ENCODE results near the gene RAD23A. TPM values are rescaled to one million over a fixed set of nuclear protein-coding genes. Genes with fewer than 3 reads are reported as not detected.
A peak's percentile ranks its signal among the peaks of the same experiment; 100 is the strongest.

RAD23A gene
- total and polyA plus RNA-seq, 9 of the 15 experiments (the other 6 are each of a cell fraction or from before 2014, with no cell fraction given), result 9.5 to 181 (median 101) TPM

DNA sequence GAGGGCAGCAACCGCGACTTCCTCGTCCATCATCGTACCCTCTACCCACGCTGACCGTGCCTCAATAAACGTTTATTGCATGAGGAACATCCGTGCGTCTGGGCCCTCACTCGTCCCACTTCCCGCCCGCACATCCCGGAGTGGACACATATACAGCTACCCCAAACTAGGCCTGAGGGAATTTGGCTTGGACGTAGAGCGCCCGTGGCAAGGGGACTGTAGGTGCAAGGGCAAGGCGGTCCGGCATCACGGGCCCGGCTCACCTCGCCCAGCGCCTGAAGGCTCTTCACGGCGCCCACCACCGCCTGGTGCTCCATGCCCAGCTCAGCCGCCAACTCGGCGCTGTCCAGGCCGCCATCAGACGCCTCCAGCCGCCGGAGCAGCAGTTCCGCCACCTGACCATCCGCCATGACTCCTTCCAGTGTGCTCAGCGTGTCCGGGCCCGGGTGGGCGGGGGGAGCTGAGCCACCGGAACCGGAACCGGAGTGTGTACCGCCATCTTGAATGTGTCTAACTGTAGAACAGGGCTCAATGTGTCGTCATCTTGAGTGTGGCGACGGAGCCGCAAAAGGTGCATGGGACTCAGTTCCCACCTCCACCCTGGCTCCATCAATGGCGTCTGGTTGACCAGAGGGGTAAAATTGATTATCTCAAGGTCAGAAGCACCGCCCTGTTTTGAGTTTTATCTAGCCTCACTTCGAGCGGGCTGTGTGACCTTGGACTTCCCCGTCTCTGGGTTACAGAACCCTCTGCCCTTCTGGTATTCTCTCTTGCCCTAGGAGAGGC lies 12.2 kb upstream of the RAD23A start, which contains the start of gene FARSA (continued):
- TF ChIP-seq, protein P1, sequence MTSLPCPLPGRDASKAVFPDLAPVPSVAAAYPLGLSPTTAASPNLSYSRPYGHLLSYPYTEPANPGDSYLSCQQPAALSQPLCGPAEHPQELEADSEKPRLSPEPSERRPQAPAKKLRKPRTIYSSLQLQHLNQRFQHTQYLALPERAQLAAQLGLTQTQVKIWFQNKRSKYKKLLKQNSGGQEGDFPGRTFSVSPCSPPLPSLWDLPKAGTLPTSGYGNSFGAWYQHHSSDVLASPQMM (CRISPR knock-in tag; IDR thresholded peaks at IDR 0.05), result no peak
- TF ChIP-seq FUS (optimal IDR thresholded peaks at IDR 0.05; ENCODE audit: low read depth, low read length) (no peak), RB1 (IDR thresholded peaks at IDR 0.05; ENCODE audit: low read depth) (peak; percentile 74; the same call in 1 of the 2 replicates), CBFA2T3 (IDR thresholded peaks at IDR 0.05) (no peak), ZFP1 (CRISPR knock-in tag; IDR thresholded peaks at IDR 0.05) (no peak), MEIS2 (IDR thresholded peaks at IDR 0.05; ENCODE audit: partially characterized antibody) (no peak), HMGN3 (IDR thresholded peaks at IDR 0.05; ENCODE audit: borderline replicate concordance, extremely low read depth, insufficient read length, low read depth, low read length) (no peak), TAF15 (IDR thresholded peaks at IDR 0.05; ENCODE audit: low read depth, low read length) (no peak), POLR2G (IDR thresholded peaks at IDR 0.05; ENCODE audit: low read depth, low read length) (peak; percentile 99), ZNF282 (CRISPR knock-in tag; IDR thresholded peaks at IDR 0.05) (no peak), POLR2AphosphoS2 (IDR thresholded peaks at IDR 0.05; ENCODE audit: low read length) (0 out of 2 replicates have a peak, but pooled peaks have one; percentile 77), YBX1 (IDR thresholded peaks at IDR 0.05) (no peak), MCM3 (IDR thresholded peaks at IDR 0.05) (no peak)
- TF ChIP-seq, protein P2, sequence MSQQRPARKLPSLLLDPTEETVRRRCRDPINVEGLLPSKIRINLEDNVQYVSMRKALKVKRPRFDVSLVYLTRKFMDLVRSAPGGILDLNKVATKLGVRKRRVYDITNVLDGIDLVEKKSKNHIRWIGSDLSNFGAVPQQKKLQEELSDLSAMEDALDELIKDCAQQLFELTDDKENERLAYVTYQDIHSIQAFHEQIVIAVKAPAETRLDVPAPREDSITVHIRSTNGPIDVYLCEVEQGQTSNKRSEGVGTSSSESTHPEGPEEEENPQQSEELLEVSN (IDR thresholded peaks at IDR 0.05; ENCODE audit: borderline replicate concordance in 1 of 2, extremely low read depth in 1 of 2, insufficient read depth in 1 of 2, insufficient read length in 1 of 2, low read depth in 1 of 2, low read length in 1 of 2, poor library complexity in 1 of 2, severe bottlenecking in 1 of 2), result peak in 1 of 2 experiments; percentile 21
- TF ChIP-seq, protein P3, sequence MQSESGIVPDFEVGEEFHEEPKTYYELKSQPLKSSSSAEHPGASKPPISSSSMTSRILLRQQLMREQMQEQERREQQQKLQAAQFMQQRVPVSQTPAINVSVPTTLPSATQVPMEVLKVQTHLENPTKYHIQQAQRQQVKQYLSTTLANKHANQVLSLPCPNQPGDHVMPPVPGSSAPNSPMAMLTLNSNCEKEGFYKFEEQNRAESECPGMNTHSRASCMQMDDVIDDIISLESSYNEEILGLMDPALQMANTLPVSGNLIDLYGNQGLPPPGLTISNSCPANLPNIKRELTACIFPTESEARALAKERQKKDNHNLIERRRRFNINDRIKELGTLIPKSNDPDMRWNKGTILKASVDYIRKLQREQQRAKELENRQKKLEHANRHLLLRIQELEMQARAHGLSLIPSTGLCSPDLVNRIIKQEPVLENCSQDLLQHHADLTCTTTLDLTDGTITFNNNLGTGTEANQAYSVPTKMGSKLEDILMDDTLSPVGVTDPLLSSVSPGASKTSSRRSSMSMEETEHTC (IDR thresholded peaks at IDR 0.05), result no peak
- TF ChIP-seq, protein P4, sequence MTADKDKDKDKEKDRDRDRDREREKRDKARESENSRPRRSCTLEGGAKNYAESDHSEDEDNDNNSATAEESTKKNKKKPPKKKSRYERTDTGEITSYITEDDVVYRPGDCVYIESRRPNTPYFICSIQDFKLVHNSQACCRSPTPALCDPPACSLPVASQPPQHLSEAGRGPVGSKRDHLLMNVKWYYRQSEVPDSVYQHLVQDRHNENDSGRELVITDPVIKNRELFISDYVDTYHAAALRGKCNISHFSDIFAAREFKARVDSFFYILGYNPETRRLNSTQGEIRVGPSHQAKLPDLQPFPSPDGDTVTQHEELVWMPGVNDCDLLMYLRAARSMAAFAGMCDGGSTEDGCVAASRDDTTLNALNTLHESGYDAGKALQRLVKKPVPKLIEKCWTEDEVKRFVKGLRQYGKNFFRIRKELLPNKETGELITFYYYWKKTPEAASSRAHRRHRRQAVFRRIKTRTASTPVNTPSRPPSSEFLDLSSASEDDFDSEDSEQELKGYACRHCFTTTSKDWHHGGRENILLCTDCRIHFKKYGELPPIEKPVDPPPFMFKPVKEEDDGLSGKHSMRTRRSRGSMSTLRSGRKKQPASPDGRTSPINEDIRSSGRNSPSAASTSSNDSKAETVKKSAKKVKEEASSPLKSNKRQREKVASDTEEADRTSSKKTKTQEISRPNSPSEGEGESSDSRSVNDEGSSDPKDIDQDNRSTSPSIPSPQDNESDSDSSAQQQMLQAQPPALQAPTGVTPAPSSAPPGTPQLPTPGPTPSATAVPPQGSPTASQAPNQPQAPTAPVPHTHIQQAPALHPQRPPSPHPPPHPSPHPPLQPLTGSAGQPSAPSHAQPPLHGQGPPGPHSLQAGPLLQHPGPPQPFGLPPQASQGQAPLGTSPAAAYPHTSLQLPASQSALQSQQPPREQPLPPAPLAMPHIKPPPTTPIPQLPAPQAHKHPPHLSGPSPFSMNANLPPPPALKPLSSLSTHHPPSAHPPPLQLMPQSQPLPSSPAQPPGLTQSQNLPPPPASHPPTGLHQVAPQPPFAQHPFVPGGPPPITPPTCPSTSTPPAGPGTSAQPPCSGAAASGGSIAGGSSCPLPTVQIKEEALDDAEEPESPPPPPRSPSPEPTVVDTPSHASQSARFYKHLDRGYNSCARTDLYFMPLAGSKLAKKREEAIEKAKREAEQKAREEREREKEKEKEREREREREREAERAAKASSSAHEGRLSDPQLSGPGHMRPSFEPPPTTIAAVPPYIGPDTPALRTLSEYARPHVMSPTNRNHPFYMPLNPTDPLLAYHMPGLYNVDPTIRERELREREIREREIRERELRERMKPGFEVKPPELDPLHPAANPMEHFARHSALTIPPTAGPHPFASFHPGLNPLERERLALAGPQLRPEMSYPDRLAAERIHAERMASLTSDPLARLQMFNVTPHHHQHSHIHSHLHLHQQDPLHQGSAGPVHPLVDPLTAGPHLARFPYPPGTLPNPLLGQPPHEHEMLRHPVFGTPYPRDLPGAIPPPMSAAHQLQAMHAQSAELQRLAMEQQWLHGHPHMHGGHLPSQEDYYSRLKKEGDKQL (CRISPR knock-in tag; IDR thresholded peaks at IDR 0.05; ENCODE audit: borderline replicate concordance), result 0 out of 2 replicates have a peak, but pooled peaks have one; percentile 64
- TF ChIP-seq, protein P5, sequence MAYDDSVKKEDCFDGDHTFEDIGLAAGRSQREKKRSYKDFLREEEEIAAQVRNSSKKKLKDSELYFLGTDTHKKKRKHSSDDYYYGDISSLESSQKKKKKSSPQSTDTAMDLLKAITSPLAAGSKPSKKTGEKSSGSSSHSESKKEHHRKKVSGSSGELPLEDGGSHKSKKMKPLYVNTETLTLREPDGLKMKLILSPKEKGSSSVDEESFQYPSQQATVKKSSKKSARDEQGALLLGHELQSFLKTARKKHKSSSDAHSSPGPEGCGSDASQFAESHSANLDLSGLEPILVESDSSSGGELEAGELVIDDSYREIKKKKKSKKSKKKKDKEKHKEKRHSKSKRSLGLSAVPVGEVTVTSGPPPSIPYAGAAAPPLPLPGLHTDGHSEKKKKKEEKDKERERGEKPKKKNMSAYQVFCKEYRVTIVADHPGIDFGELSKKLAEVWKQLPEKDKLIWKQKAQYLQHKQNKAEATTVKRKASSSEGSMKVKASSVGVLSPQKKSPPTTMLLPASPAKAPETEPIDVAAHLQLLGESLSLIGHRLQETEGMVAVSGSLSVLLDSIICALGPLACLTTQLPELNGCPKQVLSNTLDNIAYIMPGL (CRISPR knock-in tag; IDR thresholded peaks at IDR 0.05), result peak; percentile 46; the same call in 1 of the 2 replicates

Measured in K562 (cell line).